ENCODE measurements around the gene MMRN2. TPM values are rescaled to one million over a fixed set of nuclear protein-coding genes. Genes with fewer than 3 reads are reported as not detected.
"Not testable (repeated sequence)": the region's sequence is repeated elsewhere in the genome, so short reads cannot be mapped to it uniquely, and the experiment has no call there.

MMRN2 gene
- total RNA-seq: 0.27 and 0.29 TPM in 2 replicates

GRCh38 chr10:86957471-86958115 is at the start of gene MMRN2:
MMRN2 (minus strand) TSS chr10:86957615; CDS start chr10:86957541, 74 bp downstream.
- intact Hi-C loops (cut with micrococcal nuclease): no loop called here
- peaks cover 3% of the 10 kb centered on the region for H3K9me3 Mint-ChIP-seq
- no peak for TF ChIP-seq CTCF (IDR thresholded peaks at IDR 0.05)
- DNase-seq (no peak), ATAC-seq (ENCODE audit: low read depth) (no peak)
- ChIA-PET CTCF (no interaction called here), POLR2A (no interaction called here)
- H3K36me3 Mint-ChIP-seq (ENCODE audit: low read depth): no peaks in the 10 kb centered on the region
- H3K4me3 Mint-ChIP-seq: no peak within 1 kb of the TSS
- peaks cover 2% of the 10 kb centered on the region for H3K4me1 Mint-ChIP-seq
- peaks cover 3% of the 10 kb centered on the region for H3K27me3 Mint-ChIP-seq
- no peak within 1 kb of the TSS for H3K27ac Mint-ChIP-seq

DNA sequence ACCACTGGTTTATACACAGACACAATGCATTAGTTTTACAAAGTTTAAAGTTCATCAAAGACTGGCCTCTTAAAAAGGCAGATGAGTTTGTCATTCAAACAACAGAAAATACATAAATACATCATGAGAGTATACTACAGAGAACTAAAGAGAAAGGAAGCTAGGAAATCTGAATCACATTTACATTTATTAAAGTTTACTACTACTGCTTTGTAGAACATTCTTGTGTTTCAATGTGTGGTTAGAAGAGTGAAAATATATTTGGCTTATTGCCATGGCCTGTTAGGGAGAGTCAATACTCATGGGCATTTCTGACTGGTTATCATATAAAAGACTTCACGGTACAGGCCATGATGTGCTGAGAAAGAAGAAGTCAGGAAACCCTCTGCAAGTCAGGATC is 49.7 kb upstream of the MMRN2 start:
- H3K27me3 Mint-ChIP-seq; intact Hi-C loops (cut with micrococcal nuclease); H3K27ac Mint-ChIP-seq; ATAC-seq (ENCODE audit: low read depth); CTCF ChIA-PET; H3K36me3 Mint-ChIP-seq (ENCODE audit: low read depth); H3K9me3 Mint-ChIP-seq; POLR2A ChIA-PET; H3K4me1 Mint-ChIP-seq; DNase-seq; H3K4me3 Mint-ChIP-seq: not testable (repeated sequence)

DNA sequence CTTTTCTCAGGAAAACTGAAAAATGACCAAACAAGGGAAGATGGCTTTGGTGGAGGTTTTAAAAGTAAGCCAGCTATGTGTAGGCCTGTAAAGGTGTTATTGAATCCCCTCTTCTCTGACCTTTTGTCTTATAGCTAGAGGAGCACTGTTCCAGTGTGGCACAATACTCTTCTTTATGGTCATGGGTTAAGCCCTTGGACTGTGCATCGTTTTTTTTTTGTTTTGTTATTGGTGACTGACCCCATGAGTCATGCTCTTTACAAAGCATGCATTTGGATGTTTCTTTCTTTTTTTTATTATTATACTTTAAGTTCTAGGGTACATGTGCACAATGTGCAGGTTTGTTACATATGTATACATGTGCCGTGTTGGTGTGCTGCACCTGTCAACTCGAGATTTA is 43.1 kb upstream of the MMRN2 start:
- CTCF ChIA-PET: no interaction called here
- Mint-ChIP-seq H3K27ac (no peak overlapping the region), H3K4me1 (no peaks in the 10 kb centered on the region), H3K4me3 (no peak overlapping the region), H3K9me3 (no peaks in the 10 kb centered on the region), H3K36me3 (ENCODE audit: low read depth) (no peaks in the 10 kb centered on the region), H3K27me3 (no peaks in the 10 kb centered on the region)
- ATAC-seq (ENCODE audit: low read depth): no peak
- no peak for TF ChIP-seq CTCF (IDR thresholded peaks at IDR 0.05)
- intact Hi-C loops (cut with micrococcal nuclease): no loop called here
- no peak for DNase-seq
- POLR2A ChIA-PET: no interaction called here

DNA sequence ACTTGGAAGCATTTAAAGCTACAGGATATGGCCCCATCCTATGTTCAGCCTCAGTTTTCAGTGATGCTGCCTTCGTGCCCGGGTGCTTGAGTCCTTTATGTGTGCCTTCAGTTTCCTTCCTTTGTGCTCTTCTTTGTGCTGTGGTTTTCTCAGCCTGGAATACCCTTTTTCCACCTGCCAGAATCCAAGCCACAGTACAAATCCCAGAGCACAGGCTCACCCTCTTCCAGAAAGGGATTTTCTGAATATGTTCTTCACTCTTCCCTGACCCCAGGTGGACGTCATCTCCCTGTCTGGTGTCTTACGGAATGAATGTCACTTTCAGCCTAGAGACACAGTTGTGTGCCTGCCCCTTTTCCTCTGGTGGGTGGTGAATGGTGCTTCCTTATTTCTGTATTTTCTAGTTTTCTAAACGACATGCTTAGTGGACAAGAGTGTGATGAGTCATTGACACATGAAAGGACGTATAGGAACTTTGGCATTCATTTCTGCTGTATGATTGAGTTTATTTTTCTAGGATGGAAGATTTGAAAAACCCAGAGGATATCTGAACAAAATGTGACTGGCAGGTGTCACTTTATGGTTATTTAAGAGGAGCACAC is 42.5 kb upstream of the MMRN2 start:
- H3K27ac Mint-ChIP-seq; H3K4me3 Mint-ChIP-seq; CTCF ChIA-PET; H3K27me3 Mint-ChIP-seq; intact Hi-C loops (cut with micrococcal nuclease); DNase-seq; H3K4me1 Mint-ChIP-seq; ATAC-seq (ENCODE audit: low read depth); H3K36me3 Mint-ChIP-seq (ENCODE audit: low read depth); POLR2A ChIA-PET; H3K9me3 Mint-ChIP-seq: not testable (repeated sequence)

GRCh38 chr10:86992929-86993328 is 35.5 kb upstream of the MMRN2 start:
- H3K27ac Mint-ChIP-seq: no peak overlapping the region

More at GRCh38 chr10:86992929-86993328, 35.5 kb upstream of the MMRN2 start:
- POLR2A ChIA-PET: no interaction called here
- no peak for DNase-seq
- no peaks in the 10 kb centered on the region for H3K36me3 Mint-ChIP-seq (ENCODE audit: low read depth)
- no peak for ATAC-seq (ENCODE audit: low read depth)
- CTCF ChIA-PET: no interaction called here
- H3K4me3 Mint-ChIP-seq: no peak overlapping the region
- H3K9me3 Mint-ChIP-seq: no peaks in the 10 kb centered on the region
- H3K27me3 Mint-ChIP-seq: peaks cover 10% of the 10 kb centered on the region
- no peaks in the 10 kb centered on the region for H3K4me1 Mint-ChIP-seq
- no peak for TF ChIP-seq CTCF (IDR thresholded peaks at IDR 0.05)
- intact Hi-C loops (cut with micrococcal nuclease): no loop called here

Data from activated B cell treated with CpG ODN at 0.5 μM for 24 hours (primary cell).